Amniotic stem cell (primary cell): ENCODE data around the gene ALK.
"Not testable (repeated sequence)": the region's sequence is repeated elsewhere in the genome, so short reads cannot be mapped to it uniquely, and the experiment has no call there.

Experiments
- DNase-seq: peaks from one replicate; lab custom pipeline; 2025; lab: John Stamatoyannopoulos, UW

Gene ALK

DNA sequence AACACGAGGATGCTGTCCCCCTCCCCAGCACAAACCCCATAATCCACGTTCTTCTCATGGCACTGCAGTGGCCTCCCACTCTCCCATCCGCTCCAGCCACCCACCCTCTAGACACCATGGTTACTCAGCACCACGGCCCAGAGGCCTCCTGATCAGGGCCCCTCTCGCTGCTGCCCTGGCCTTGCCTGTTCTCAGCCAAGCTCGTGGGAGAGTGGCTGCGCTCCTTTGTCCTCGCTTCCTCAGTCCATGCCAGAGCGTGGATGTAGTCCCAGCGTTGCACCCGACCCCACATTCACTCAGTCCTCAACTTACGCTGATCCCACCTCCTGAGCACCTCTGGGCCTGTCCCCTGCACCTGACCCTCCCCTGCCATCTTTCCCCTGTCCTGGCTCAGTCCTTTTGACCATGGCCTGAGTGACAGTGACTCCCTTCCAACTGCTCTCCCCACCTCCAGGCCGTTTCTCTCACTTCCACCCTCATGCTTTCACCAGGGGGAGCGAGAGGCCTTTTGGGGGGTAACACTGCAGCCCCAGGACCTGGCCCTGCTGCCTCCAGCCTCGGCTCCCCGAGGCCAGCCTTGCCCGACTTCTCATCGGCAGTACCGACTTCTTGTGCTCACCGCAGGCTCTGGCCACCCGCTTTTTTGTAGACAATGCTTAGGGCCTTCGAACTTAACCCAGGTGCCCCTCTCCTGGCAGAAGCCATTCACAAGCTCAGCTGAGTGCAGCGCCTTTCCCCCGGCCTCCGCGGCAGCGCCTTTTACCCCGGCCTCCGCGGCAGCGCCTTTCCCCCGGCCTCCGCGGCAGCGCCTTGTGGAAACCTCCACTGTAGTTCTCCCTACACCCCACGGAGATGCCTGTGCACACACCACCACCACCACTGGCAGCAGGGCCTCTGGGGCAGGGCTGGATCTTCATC is 674.7 kb downstream of the ALK start:
- DNase-seq = no peak

DNA sequence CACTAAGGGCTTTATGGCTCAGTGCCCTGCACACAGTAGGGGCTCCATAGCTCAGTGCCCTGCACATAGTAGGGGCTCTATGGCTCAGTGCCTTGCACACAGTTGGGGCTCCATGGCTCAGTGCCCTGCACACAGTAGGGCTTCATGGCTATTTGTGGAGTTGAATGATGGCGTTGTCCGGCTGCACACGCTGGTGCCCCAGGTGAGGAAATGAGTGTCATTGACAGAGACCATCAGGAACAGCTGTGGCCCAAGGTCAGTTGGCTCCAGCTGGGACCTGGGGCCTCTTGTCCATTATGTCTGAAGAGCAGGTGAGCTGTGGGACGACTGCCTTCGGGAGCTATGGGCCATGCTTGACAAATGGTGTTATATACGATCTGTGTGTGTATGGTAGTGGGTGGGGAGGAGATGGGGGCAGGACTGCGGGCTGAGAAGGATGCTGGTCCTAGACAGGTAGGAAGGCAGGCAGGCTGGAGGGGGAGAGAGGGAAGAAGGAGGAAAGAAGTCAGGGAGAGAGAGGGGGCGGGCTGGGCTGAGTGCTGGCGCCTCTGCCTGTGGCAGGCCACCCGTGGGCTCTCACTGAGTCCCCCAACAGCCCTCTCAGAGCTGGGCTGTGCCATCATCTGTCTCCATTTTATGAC is 675.5 kb downstream of the ALK start:
- DNase-seq = no peak

DNA sequence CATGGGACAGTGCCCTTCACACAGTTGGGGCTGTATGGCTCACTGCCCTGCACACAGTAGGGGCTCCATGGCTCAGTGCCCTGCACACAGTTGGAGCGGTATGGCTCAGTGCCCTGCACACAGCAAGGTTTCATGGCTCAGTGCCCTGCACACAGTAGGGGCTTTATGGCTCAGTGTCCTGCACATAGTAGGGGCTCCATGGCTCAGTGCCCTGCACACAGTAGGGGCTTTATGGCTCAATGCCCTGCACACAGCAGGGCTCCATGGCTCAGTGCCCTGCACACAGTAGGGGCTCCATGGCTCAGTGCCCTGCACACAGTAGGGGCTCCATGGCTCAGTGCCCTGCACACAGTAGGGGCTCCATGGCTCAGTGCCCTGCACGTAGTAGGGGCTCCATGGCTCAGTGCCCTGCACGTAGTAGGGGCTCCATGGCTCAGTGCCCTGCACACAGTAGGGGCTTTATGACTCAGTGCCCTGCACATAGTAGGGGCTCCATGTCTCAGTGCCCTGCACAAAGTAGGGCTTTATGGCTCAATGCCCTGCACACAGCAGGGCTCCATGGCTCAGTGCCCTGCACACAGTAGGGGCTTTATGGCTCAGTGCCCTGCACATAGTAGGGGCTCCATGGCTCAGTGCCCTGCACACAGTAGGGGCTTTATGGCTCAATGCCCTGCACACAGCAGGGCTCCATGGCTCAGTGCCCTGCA is 676.2 kb downstream of the ALK start:
- DNase-seq = not testable (repeated sequence)

DNA sequence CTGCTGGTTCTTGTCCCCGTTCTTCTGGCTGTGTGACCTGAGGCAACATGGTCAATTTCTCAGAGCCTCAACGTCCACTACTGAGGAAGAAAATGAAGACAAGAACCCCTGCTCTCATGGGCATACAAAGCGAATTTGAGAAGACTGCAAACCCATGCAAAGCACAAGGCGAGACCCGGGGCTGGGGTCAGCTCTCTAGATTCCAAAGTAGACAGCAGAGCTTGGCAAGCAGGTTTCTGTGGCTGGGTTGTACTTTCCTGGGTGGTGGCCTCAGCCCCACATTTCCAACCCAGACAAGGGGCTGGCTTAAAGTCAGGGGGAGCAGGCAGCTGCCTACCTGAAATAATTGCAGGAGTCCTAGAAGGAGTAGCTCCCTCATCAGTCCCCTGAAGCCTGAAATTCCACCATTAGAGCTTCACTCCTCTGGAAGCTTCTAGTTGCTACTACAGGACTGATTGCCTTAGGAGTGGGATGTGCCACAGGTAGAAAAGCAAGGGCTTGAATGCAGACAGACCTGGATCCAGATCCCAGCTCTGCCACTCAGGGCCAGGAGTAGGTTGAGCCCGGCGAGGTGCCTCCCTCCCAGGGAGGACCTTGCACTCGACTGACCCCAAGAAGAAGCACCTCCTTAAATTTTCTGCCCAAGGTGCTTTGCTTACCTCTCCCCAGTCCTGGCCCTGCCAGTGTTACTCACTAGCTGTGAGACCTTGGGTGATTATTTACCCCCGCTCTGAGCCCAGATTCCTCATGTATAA is 678.6 kb downstream of the ALK start:
- DNase-seq = no peak

DNA sequence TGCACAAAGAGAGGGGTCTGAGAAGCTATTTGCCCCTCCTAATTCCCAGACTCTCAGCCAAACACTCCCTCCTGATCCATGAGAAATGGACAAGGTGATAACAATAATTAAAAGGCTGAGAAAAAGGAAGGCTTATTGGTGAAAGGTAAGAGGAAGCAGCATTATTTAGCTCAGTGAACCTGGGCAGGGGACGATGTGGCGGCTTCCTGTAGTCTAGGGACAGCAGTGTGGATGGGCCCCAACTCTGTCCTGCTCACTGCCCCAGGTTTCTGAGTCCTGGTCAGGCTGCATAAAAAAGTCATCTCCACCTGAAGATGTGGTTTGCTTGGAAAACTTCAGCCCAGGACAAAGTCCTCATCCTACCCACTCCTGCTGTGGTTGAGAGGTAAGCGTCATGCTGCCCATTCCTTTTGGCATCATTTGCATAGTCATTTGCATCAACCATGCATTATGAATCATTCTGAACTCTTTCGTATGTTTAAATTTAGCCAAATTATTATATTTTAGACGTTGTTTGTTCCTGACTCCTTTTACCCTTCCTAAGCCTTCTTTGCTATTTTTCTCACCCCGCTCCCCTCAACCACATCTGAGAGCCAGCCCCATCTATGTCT is 679.3 kb downstream of the ALK start:
- DNase-seq = no peak

DNA sequence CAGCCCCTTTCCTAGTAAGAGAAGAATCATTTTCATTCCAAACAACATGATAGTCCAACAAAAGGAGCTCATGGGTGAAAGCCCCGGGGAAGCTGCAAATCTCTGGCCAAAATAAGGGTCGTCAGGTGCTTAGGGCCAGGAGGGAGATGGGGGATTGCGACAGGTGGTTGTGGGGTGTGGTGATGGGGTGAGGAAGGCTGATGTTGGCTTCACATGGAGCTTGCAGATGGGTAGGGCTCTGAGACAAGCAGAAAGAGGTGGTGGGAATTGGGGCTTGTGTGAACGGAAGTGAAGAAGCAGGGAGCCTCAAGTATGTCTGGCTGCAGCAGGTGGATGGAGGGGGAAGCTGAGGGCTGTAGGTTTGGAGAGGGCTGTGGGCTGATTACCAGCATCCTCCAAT is 680.0 kb downstream of the ALK start:
- DNase-seq = no peak

DNA sequence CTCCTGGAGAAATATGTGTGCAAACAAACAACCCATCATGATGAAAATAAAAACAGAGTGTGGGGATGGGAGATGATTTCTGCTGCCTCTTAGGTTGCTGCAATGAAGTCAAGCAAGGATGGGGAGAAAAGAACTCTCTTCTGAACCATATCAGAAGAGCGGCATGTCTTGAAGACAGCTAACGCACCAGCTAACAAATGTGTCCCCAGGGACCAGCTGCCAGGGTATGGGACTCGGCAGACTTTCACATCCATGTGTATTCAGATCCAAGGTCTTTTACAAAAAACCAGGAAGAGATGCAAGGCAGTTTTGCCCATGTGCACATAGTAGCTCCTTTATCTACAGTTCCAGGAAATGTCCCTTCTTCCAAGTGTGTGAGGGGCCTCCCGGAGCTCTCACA is 680.8 kb downstream of the ALK start:
- no peak for DNase-seq

DNA sequence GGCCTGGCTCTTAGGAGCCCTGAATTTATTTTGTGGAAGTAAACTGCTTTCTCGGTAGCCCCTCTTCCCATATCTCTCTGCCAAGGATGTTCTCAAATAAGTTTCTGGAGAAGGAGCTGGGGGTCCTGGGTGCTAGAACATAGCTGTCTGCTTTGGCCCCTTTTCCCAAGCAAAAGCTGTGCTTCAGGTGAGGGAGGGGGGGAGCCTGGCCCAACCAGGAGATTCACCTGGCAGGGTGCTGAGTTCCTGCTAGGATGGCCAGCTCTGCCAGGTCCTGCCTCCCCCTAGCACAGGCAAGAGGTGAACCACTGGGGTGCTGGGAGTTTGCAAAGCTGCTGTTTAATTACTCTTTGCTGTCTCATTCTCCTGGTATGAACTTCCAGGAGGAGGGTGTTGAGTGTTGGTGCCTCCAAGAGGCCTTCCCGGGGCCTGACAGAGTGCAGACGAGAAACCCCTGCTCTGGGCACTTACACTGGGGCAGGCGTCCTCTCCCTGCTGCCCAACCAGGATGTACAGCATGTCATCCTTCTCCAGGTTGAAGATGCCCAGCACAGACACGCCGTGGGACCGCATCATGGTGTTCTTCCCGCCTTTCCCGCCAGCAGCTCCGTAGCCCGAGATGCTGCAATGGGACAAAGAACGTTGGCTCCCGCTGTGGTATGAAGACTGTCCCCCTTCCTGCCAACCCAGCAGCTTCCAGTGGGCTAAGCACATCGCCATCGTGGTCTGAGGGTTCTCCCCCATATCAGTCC is 682.0 kb downstream of the ALK start:
- no peak for DNase-seq

DNA sequence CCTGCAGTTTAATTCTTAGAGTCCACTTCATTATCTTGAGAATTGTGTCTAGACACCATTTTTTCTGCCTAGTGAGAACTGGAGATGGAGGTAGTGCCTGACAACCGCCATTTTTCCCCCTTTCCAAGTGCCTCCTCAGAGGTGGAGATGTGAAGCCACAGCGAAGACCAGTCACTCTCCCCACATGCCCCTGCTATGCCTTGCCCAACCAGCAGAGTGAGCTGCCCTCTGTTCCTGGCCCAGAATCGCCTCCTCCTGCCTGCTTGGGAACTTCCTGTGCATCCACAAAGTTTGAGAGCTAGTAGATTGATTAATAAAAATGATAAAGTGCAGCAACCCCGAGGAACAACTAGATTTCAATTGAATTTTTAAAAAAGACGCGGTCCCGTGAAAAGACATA is 682.9 kb downstream of the ALK start:
- no peak for DNase-seq

DNA sequence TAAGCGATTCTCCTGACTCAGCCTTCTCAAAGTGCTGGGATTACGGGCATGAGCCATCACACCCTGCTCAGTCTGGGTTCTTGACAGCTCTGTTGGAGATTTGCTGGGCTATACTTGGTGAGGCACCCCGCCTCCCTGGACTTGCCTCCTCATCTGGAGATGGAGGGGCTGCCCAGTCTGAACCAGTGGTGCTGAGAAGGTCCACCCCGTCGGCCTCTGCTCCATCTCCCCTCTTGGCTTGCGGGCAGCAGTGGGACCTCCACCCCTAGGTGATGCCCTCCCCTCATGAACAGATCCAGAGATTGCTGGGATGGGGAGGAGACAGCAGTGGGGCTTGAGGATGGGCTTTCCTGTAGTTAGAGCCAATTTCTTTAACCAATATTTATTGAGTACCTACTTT is 685.3 kb downstream of the ALK start:
- no peak for DNase-seq

DNA sequence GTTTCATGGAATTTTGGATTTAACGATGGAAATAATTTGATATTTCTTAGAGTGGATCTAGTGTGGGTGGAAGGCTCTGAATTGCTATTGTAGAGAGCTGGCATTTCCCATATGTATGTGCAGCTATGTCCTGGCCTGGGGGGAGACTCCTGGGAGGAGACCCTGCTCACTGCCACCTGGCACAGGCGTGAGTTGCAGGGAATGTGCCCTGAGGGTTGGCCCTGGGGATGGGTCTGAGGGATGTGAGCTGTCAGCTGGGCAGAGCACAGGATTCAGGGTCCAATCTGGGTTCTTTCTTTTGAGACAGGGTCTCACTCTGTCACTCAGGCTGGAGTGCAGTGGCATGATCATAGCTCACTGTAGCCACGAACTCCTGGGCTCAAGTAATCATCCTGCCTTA is 686.0 kb downstream of the ALK start:
- DNase-seq = no peak

DNA sequence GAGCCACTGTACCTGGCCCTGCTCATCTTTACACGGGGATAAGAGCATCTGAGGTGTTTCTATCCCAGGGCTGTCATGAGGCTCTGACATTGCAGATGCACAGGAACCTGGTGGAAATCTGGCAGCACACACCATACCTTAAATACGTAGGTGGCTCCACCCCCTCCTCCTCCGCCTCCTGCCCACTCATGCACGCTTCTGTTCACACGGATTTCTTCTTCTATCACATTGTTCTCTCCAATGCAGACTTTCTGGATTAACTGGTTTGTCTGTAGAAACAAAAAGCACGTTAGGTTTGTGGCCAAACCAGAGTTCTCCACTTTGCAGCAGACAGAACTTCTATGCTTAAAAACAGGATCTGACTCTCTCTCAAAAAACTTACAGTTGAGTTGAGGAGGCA is 688.0 kb downstream of the ALK start:
- DNase-seq = no peak

DNA sequence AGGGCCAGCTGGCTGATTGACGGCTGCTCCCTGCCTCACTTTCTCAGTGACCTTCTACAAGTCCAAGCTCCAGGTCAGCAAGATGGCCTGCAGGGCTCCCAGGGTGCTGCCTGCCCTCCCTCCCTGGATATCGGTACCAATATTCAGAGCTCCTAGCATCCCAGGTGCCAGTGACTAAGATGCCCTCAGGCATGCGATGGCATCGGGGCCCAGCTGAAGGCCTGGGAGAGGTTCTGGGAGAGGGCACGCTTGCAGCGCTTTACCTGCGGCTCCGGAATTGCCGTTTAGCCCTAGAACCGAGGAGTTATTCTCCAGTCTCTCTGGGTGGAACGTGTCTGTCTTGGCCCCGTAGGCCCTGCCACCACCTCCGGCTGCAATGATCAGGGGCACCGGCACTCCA is 689.3 kb downstream of the ALK start:
- no peak for DNase-seq

DNA sequence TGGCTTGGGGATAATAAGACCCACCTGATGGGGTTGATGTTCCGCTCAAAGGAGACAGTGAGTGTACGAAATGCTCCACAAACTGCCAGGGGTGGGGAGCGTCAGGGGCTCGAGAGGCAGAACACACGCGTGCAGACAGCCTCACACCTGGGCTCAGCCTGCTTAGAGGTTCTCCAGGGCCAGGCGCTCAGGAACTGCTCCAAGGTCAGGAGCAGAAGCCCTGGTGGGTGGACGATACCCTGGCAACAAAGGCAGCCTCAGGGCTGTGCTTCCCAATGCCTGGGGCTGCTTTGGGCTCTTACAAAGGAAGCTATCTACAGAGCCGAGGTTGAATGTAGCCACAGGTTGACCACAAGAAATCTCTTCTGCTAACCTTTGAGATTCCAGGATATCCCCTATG is 691.7 kb downstream of the ALK start:
- no peak for DNase-seq

DNA sequence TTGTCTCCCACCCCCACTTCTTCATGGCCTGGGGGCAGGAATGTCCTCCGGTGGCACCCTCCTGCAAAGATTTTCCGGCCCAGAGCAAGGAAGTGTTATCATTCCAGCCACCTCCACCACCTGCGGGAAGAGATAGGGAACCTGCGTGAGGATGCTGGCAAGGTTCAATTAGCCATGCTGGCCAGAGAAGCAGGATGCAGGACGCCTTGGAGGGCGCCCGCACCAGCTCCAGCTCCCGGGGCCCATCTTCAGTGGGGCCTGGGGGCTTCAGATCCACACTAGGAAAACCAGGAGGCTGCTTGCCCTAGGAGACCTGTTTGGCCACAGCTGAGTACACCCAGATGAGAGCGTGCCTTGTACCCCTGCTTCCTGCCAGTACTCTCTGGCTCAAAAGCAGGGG is 692.4 kb downstream of the ALK start:
- no peak for DNase-seq

DNA sequence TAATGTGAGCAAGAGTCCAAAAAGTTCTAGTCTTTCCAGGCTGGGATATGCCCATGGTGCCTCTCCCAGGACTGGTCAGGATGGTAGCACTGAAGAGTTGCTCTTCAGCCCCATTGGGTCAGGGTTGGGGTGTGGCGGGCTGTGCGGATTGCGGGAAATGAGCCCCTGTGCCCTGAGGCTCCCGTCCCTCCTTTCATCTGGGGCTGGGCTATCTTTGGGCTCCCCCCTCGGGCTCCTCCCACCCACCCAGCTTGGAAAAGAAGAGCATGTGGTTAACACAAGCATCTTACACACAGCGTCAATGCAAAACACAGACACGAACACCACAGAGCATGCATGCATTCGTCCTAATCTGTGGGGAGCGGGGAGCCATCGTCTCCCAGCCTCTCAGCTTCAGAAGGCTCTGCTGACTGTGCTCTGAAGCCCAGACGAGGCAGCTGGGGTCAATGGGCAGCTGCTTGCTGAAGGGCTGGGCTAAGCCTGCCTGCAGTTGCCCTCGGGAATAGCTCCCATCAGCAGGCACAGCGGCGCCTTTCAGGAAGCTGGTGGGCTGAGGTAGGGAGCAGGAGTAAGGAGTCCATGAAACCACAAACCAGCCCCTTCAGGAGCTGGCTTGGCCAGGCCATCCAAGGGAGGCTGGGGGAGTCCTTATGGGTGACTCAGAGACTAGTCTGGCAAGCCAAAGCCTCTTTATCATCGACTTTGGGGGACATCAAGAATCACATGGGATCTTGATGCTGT is 693.3 kb downstream of the ALK start:
- no peak for DNase-seq

DNA sequence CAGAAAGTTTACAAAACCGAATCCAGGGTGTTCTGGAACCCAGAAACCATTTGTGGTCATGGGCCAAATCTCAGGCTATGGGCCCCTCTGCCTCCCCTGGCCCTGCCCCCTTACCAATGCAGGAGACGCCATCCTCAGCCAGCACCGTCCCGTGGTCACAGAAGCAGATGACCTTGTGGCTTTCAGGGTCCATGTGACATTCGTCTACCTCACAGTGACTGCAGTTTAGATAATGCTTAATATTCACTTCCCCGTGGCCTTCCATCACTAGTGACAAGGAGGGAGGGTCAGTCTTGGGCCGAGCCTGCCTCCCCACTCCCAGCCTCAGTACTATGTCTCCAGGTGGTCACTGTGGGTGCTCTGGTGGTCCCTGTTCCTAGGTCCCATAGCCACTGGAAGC is 694.6 kb downstream of the ALK start:
- no peak for DNase-seq

DNA sequence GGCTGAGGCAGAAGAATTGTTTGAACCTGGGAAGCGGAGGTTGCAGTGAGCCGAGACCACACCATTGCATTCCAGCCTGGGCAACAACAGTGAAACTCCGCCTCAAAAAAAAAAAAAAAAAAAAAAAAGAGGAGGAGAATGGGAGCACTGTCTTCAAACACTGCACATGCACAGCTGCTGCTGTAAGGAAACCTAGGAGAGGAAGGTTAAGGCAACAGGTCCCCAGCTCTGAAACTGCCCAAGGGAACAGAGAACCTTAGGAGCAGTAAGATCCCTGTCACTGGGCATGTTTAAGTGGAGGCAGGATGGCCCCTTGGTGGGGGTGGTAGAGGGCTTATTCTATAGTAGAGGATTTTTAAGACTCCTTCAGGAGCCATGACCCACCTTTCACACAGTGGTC is 695.0 kb downstream of the ALK start:
- no peak for DNase-seq

DNA sequence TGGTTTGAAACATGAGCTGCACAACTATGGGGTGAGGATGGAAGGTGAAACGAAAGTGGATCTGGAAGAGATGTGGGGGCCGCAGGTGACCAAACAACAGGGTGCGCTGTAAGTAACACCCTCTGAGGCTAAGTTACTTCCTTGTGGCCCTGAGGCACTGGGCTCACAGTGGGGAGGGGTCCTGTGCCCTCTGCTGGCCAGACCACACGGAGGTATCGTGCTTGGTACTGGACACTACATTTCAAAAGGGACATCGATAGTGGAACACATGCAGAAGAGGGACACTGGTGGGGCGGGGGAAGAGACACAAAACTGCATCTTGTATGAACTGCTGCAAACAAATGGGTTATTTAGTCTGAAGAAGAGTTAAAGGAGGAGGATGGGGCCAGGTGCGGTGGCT is 695.6 kb downstream of the ALK start:
- no peak for DNase-seq
